Osteocyte (in vitro differentiated cells): ENCODE measurements around the gene EPHA3. TPM values are rescaled to one million over a fixed set of nuclear protein-coding genes. Genes with fewer than 3 reads are reported as not detected.
A peak's percentile ranks its signal among the peaks of the same experiment; 100 is the strongest.

Experiments used
- DNase-seq: peaks from one replicate; pipeline ENCODE4 v3.0.0; 2021; ENCODE audit warnings: mixed read lengths; ENCODE audit not compliant: unreplicated experiment; ENCODE audit errors: extremely low spot score
- H3K27ac Mint-ChIP-seq: one replicate; pipeline ENCODE4 v1.8.0; 2021; ENCODE audit warnings: mild to moderate bottlenecking, mixed read lengths; ENCODE audit not compliant: unreplicated experiment
- H3K27me3 Mint-ChIP-seq: one replicate; pipeline ENCODE4 v1.8.0; 2021; ENCODE audit warnings: mixed read lengths; ENCODE audit not compliant: unreplicated experiment
- H3K36me3 Mint-ChIP-seq: one replicate; pipeline ENCODE4 v1.8.0; 2021; ENCODE audit warnings: mixed read lengths; ENCODE audit not compliant: unreplicated experiment
- H3K4me1 Mint-ChIP-seq: one replicate; pipeline ENCODE4 v1.8.0; 2021; ENCODE audit warnings: mixed read lengths; ENCODE audit not compliant: unreplicated experiment
- H3K4me3 Mint-ChIP-seq: one replicate; pipeline ENCODE4 v1.8.0; 2021; ENCODE audit warnings: mild to moderate bottlenecking, moderate library complexity, mixed read lengths; ENCODE audit not compliant: unreplicated experiment
- H3K9me3 Mint-ChIP-seq: one replicate; pipeline ENCODE4 v1.8.0; 2021; ENCODE audit warnings: mixed read lengths; ENCODE audit not compliant: unreplicated experiment
- total RNA-seq: library from RNA; stranded (reverse); gene quantifications from 2 replicates; pipeline ENCODE4 v1.2.1, GENCODE V29; 2021
- TF ChIP-seq, protein P1 (sequence below): fragments of 200-600 bp; sonication (generic); IDR thresholded peaks from 2 replicates; pipeline ENCODE4 v1.5.0; 2021; ENCODE audit warnings: antibody characterized with exemption, mild to moderate bottlenecking, moderate library complexity

EPHA3 gene
- total RNA-seq, 1 donor from 2014 or later, result 0.94 TPM

DNA sequence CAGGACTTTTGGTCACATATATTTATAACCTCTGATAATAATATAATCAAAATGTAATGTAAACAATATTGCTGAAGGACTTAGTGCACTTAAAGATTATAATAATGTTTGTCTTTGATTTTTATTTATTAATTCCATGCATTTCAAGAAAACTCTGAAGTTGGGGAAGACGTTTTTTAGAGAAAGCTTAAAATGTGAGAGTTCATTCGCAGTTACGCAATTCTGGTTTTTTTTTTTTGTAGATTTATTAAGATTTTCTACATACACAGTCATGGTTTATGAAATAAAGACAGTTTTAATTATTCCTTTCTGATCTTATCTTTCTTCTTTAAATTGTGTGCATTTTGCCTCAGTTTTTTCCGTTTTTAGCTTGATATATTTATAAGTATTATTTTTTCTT is 204.7 kb downstream of the EPHA3 start:
- no peak for DNase-seq

DNA sequence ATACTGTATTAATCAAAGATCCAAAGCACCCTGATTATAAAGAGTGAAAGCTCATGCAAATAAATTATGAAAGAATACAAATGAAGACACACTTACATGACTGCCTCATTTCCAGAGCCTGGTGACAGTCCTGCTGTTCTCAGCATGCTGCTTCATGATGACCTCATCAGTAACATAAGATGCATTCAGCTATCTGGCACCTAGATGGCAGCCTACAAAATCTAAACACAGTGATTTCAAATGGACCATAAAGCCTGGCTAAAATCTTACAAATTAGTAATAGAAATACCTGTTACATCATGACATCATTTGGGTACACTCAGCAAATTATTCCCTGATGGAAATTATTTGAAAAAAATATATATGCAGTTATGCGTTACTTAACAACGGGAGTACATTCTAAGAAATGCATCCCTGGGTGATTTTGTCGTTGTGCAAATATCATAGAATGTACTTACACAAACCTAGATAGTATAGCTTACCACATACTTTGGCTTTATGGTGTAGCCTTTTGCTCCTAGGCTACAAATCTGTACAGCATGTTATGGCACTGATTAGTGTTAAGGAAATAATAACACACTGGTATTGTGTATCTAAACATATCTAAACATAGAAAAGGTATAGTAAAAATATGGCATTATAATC is 207.2 kb downstream of the EPHA3 start:
- Mint-ChIP-seq H3K4me3 (no peak overlapping the region), H3K27ac (no peak overlapping the region), H3K4me1 (no peaks in the 10 kb centered on the region), H3K9me3 (no peaks in the 10 kb centered on the region), H3K36me3 (no peaks in the 10 kb centered on the region), H3K27me3 (peaks cover 6% of the 10 kb centered on the region)
- TF ChIP-seq, protein P1, sequence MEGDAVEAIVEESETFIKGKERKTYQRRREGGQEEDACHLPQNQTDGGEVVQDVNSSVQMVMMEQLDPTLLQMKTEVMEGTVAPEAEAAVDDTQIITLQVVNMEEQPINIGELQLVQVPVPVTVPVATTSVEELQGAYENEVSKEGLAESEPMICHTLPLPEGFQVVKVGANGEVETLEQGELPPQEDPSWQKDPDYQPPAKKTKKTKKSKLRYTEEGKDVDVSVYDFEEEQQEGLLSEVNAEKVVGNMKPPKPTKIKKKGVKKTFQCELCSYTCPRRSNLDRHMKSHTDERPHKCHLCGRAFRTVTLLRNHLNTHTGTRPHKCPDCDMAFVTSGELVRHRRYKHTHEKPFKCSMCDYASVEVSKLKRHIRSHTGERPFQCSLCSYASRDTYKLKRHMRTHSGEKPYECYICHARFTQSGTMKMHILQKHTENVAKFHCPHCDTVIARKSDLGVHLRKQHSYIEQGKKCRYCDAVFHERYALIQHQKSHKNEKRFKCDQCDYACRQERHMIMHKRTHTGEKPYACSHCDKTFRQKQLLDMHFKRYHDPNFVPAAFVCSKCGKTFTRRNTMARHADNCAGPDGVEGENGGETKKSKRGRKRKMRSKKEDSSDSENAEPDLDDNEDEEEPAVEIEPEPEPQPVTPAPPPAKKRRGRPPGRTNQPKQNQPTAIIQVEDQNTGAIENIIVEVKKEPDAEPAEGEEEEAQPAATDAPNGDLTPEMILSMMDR, result peak; percentile 56
- DNase-seq, result no peak

More for the DNA sequence above, 204.7 kb downstream of the EPHA3 start:
- Mint-ChIP-seq H3K27me3 (no peaks in the 10 kb centered on the region), H3K36me3 (no peaks in the 10 kb centered on the region), H3K4me1 (no peaks in the 10 kb centered on the region), H3K9me3 (no peaks in the 10 kb centered on the region), H3K27ac (no peak overlapping the region), H3K4me3 (no peak overlapping the region)
- TF ChIP-seq, protein P1, result no peak

DNA sequence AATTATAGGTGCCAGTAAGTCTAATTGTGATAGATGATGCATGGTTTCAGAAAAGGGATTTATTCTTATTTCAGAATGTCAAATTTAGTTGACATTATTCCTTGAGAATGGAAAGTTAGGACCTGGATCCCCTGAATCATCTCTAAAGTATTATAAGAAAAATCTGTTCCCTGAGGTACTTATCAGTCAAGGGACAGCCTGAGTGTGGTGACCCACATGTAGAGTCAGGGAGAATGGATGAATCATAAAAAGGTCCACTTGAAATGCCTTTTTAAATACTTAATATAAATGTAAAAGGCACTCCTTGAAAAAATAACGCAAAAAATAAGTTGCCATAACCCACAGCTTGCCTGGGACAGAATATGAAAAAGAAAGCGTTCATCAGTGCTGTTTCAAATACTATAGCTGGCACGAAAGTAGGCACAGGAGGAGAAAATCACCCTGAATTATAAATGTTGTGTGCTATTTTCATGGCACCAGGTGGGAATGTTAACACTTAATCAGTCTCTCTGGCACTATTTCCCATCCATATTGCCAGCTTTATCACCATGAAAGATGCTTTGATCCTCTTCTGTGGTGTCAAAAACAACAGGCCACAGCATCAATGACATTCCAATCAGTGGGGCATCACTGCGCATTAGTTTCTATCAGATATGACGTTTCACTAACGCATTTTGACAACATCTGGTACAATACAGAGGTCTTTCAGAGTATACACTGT is 208.5 kb downstream of the EPHA3 start:
- no peak for DNase-seq
- Mint-ChIP-seq H3K4me3 (no peak overlapping the region), H3K27ac (no peak overlapping the region), H3K36me3 (no peaks in the 10 kb centered on the region), H3K27me3 (peaks cover 6% of the 10 kb centered on the region), H3K4me1 (no peaks in the 10 kb centered on the region), H3K9me3 (no peaks in the 10 kb centered on the region)
- TF ChIP-seq, protein P1, result no peak

DNA sequence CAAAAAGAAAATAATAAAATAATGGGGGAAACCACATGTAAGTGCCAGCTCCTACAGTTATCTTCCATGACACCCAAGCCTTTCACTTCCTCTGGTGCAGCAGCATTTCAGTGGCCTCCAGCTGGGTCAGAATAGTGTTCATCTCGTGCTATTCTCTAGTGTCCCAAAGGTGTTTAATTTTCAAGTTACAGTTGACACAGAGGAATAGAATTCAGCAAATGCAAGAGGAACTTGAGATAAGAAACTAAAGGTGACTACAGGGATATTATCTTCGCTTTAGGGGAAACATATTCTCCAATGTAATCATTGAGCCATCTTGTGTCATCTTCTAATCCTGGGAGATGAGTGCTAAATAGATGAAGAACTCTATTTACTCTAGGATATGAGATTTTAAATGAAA is 212.8 kb downstream of the EPHA3 start:
- Mint-ChIP-seq H3K9me3 (no peaks in the 10 kb centered on the region), H3K27ac (no peak overlapping the region)

DNA sequence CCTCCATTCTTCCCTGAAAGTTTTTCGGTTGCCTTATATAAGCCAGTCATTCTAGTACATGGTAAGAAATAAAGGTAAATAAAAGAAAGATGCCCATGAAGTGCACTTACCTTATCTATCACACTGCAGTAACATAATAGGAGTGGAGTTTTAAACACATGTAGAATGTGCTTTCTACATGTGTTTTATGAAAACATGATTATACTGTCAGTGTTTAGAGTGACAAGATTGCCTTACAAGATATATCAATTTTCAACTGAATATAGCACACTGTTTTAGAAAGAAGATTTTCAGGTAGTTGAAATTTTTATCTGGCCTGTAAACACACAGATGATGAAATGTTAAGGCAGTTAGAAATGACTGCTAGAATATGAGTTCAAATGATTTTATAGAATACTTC is 219.6 kb downstream of the EPHA3 start:
- DNase-seq, result no peak
- Mint-ChIP-seq H3K36me3 (no peaks in the 10 kb centered on the region), H3K9me3 (no peaks in the 10 kb centered on the region), H3K4me3 (no peak overlapping the region), H3K4me1 (no peaks in the 10 kb centered on the region), H3K27ac (no peak overlapping the region), H3K27me3 (peaks cover 6% of the 10 kb centered on the region)
- TF ChIP-seq, protein P1, result no peak

More for the DNA sequence above, 212.8 kb downstream of the EPHA3 start:
- Mint-ChIP-seq H3K4me3 (no peak overlapping the region), H3K4me1 (no peaks in the 10 kb centered on the region), H3K27me3 (peaks cover 6% of the 10 kb centered on the region), H3K36me3 (no peaks in the 10 kb centered on the region)
- TF ChIP-seq, protein P1, result no peak
- no peak for DNase-seq
